Lung (tissue), 13 donors: ENCODE measurements around the gene KIF5C. TPM values are rescaled to one million over a fixed set of nuclear protein-coding genes. Genes with fewer than 3 reads are reported as not detected.

Experiments
- ATAC-seq: fragments of 200-7000 bp; cut with Tn5 transposase; one replicate; pipeline ENCODE4 v1.9.1; 2020; ENCODE audit warnings: moderate number of reproducible peaks; ENCODE audit not compliant: insufficient read depth, low FRiP score
- DNase-seq, 3 donors: peaks; one replicate each; pipeline ENCODE4 v3.0.0-alpha.2; 2013 to 2017
- H3K27ac ChIP-seq, 2 donors: one replicate each; pipeline ENCODE4 v1.5.1; 2013; ENCODE audit warnings: mild to moderate bottlenecking in 2 of 2, moderate library complexity in 2 of 2, control low read depth in 1 of 2, inconsistent platforms in 1 of 2, low read depth in 1 of 2, low read length in 1 of 2
- H3K27me3 ChIP-seq, 3 donors: one replicate each; pipeline ENCODE4 v1.5.1; 2013; ENCODE audit warnings: low read length in 2 of 3; ENCODE audit not compliant: control insufficient read depth in 3 of 3, insufficient read depth in 3 of 3
- H3K36me3 ChIP-seq, 4 donors: one replicate each; pipeline ENCODE4 v1.5.1; 2013; ENCODE audit warnings: low read length in 4 of 4, mild to moderate bottlenecking in 1 of 4, moderate library complexity in 1 of 4; ENCODE audit not compliant: control insufficient read depth in 4 of 4, insufficient read depth in 4 of 4
- H3K4me1 ChIP-seq, 5 donors: one replicate each; pipeline ENCODE4 v1.5.1; 2013; ENCODE audit warnings: low read length in 5 of 5, mild to moderate bottlenecking in 2 of 5, moderate library complexity in 1 of 5; ENCODE audit not compliant: control insufficient read depth in 5 of 5, insufficient read depth in 5 of 5
- H3K4me3 ChIP-seq: one replicate; pipeline ENCODE4 v1.5.1; 2013; ENCODE audit warnings: mild to moderate bottlenecking, control low read depth, moderate library complexity
- H3K9ac ChIP-seq, 2 donors: one replicate each; pipeline ENCODE4 v1.5.1; 2013; ENCODE audit warnings: low read length in 2 of 2, control low read depth in 1 of 2; ENCODE audit not compliant: insufficient read depth in 1 of 2
- H3K9me3 ChIP-seq, 4 donors: one replicate each; pipeline ENCODE4 v1.5.1; 2013; ENCODE audit warnings: low read length in 3 of 4, mild to moderate bottlenecking in 1 of 4, moderate library complexity in 1 of 4; ENCODE audit not compliant: control insufficient read depth in 4 of 4, insufficient read depth in 3 of 4
- WGBS, 2 donors: extraction: QIAGEN DNeasy Blood & Tissue Kit; methylation state at CpG; one replicate each; pipeline ENCODE4 v1.1.7; 2013; 5-methylcytosine and 5-hydroxymethylcytosine counted together
- polyA plus RNA-seq, 2 donors: library from polyadenylated mRNA; stranded (reverse); fragments of 200-250 nt; gene quantifications; one replicate each; pipeline ENCODE4 v1.2.1, GENCODE V29; 2013
- small RNA-seq: library from RNA; depleted of rRNA; stranded (forward); fragments of <200 nt; gene quantifications from one replicate; pipeline ENCODE3, GENCODE V24; 2014; ENCODE audit warnings: low replicate concordance
- total RNA-seq, 2 donors: library from RNA; depleted of rRNA in 1 of 2; stranded (reverse); fragments of >200 nt in 1 of 2; gene quantifications; one replicate each; pipeline ENCODE4 v1.2.1, GENCODE V29; 2014 to 2021
- TF ChIP-seq, protein P1 (sequence below): IDR thresholded peaks from 2 replicates; pipeline ENCODE4 v1.5.1; 2012; ENCODE audit warnings: mild to moderate bottlenecking; ENCODE audit errors: control extremely low read depth, extremely low read depth
- donor health status: control.
- donor health status: control.
- donor health status: Bipolar disorder and iron deficiency.
- donor health status: healthy.
- donor health status: DM: yes; HTN: yes; CAD: no.

Gene KIF5C
- total and polyA plus RNA-seq, 4 donors: 0.22 to 1.4 (median 0.49) TPM

DNA sequence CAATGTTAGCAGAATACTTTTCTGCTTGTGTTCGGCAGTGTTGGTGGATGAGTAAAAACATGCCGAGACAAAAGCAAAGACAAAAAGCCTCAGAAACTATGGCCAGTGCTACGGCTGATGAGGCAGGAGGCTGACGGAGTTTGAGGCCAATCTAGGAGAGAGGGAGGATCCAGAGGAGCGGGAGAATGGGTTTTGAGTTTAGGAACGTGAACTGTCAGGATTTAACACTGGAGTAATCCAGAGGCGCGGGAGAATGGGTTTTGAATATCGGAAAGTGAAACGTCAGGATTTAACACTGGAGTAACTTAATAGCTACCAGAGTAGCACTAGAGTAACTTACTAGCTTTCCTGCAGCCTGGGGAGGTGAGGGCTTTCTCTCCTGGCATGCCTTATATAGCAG lies 200.8 kb downstream of the KIF5C start:
- Histone ChIP-seq H3K27ac (no peak overlapping the region), H3K9ac (peak overlapping the region in 1 of 2 donors; percentile 74), H3K36me3 (no peaks in the 10 kb centered on the region), H3K9me3 (no peaks in the 10 kb centered on the region), H3K4me3 (no peak overlapping the region), H3K4me1 (peaks cover 0 to 81% (median 29%) of the 10 kb centered on the region in 5 donors), H3K27me3 (no peaks in the 10 kb centered on the region)
- DNase-seq (peak; percentile 49 to 79 (median 70)), ATAC-seq (no peak)
- TF ChIP-seq, protein P1, sequence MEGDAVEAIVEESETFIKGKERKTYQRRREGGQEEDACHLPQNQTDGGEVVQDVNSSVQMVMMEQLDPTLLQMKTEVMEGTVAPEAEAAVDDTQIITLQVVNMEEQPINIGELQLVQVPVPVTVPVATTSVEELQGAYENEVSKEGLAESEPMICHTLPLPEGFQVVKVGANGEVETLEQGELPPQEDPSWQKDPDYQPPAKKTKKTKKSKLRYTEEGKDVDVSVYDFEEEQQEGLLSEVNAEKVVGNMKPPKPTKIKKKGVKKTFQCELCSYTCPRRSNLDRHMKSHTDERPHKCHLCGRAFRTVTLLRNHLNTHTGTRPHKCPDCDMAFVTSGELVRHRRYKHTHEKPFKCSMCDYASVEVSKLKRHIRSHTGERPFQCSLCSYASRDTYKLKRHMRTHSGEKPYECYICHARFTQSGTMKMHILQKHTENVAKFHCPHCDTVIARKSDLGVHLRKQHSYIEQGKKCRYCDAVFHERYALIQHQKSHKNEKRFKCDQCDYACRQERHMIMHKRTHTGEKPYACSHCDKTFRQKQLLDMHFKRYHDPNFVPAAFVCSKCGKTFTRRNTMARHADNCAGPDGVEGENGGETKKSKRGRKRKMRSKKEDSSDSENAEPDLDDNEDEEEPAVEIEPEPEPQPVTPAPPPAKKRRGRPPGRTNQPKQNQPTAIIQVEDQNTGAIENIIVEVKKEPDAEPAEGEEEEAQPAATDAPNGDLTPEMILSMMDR: no peak
- WGBS, 2 donors: 68 to 83% methylated on average over 10 of the region's 10 CpGs

Small RNAs within 50 kb of the gene (small RNA-seq; reads per million reads assigned to genes)
- gene RNU2-9P (not detected), gene UBBP3 (not detected)

Other genes starting within 250 kb of the KIF5C start
- 10 to 100 TPM; 29.6 to 65.3 TPM for gene EPC2, start 230.5 kb upstream of the KIF5C start, total RNA-seq
- gene EPC2, start 230.5 kb upstream of the KIF5C start, polyA plus RNA-seq: 10 to 100 TPM in 1 of 2 donors, 1 to 10 TPM in 1; 7.0 to 11.9 TPM
- gene LYPD6B, start 163.5 kb downstream of the KIF5C start, total RNA-seq: 10 to 100 TPM in 1 of 2 donors, 1 to 10 TPM in 1; 3.2 to 12.4 TPM
- 1 to 10 TPM; 2.5 to 3.5 TPM for gene LYPD6B, start 163.5 kb downstream of the KIF5C start, polyA plus RNA-seq